ENCODE data around the gene AQP1. TPM values are rescaled to one million over a fixed set of nuclear protein-coding genes. Genes with fewer than 3 reads are reported as not detected.

AQP1 gene
- total and polyA plus RNA-seq, 2 of the 13 experiments (the other 11 are each of a cell fraction or from before 2014, with no cell fraction given): not detected

- no peaks in the 10 kb centered on the region for H3K79me2 ChIP-seq (ENCODE audit: insufficient read depth, low read length)
- no TSS peak for BruUV-seq (replicated peaks)
- H3K4me1 ChIP-seq (ENCODE audit: insufficient read depth, low read length): no peaks in the 10 kb centered on the region
- POLR2A ChIA-PET: no interaction called here
- no peak overlapping the region for H3K4me2 ChIP-seq (ENCODE audit: low read depth, low read length)
- ATAC-seq (peak; percentile 97), FAIRE-seq (peak; percentile 79), DNase-seq (ENCODE audit: low spot score) (peak; percentile 61)
- no peaks in the 10 kb centered on the region for H3K9me3 ChIP-seq (ENCODE audit: low read length)
- no peak overlapping the region for H2AFZ ChIP-seq (ENCODE audit: low read length)
- in situ Hi-C loops (cut with HindIII; ENCODE audit: extremely low pct_ligation_motif_present, low pct_unique_long_range_greater_than_20kb) (no loop called here), intact Hi-C loops (cut with micrococcal nuclease; ENCODE audit: unreplicated experiment) (loop anchor here (1.0 kb wide), 1 partner anchor 36 kb away; no protein-coding TSS in a partner anchor)
- 67% methylated on average over 9 of the region's 25 CpGs for WGBS (ENCODE audit: low lambda C conversion rate)
- H3K27me3 ChIP-seq (ENCODE audit: control insufficient read depth in 1 of 2, insufficient read depth in 2 of 2, low read length in 2 of 2): peaks cover 0 to 2% of the 10 kb centered on the region in 2 experiments; a peak in 1 of 5 replicates
- CTCF ChIA-PET (ENCODE audit: low intra/inter-chr PET ratio, low total read pairs): interaction anchor here (1.6 kb wide), 1 partner anchor 36 kb away, joined by 9 read pairs; no protein-coding TSS in a partner anchor
- no peaks in the 10 kb centered on the region for H4K20me1 ChIP-seq (ENCODE audit: insufficient read depth, low read length)
- no peak overlapping the region for H3K4me3 ChIP-seq (replicated peaks in 1 of 3; ENCODE audit: insufficient read depth in 1 of 3, low read depth in 2 of 3, low read length in 3 of 3)
- no peaks in the 10 kb centered on the region for H3K36me3 ChIP-seq (replicated peaks in 1 of 2; ENCODE audit: control insufficient read depth in 1 of 2, insufficient read depth in 2 of 2, low read length in 2 of 2)
- H3K9ac ChIP-seq (ENCODE audit: insufficient read depth, low read depth, low read length): no peak overlapping the region
- H3K27ac ChIP-seq (ENCODE audit: extremely low read length, insufficient read depth, low read length): no peak overlapping the region
- peak; percentile 19; the same call in 1 of the 2 replicates for TF ChIP-seq ARID5B (CRISPR knock-in tag; IDR thresholded peaks at IDR 0.05)
- TF ChIP-seq ARNTL (CRISPR knock-in tag; IDR thresholded peaks at IDR 0.05): no peak
- TF ChIP-seq DMAP1 (CRISPR knock-in tag; IDR thresholded peaks at IDR 0.05): no peak
- no peak for TF ChIP-seq ERF (CRISPR knock-in tag; IDR thresholded peaks at IDR 0.05)
- 0 out of 2 replicates have a peak, but pooled peaks have one; percentile 28 for TF ChIP-seq FOSL2 (CRISPR knock-in tag; IDR thresholded peaks at IDR 0.05)
- TF ChIP-seq XRCC5 (optimal IDR thresholded peaks at IDR 0.05; ENCODE audit: low read length): peak; percentile 63
- no peak for TF ChIP-seq HOXA5 (CRISPR knock-in tag; IDR thresholded peaks at IDR 0.05)
- peak; percentile 43 for TF ChIP-seq TEAD3 (CRISPR knock-in tag; optimal IDR thresholded peaks at IDR 0.05; ENCODE audit: borderline replicate concordance)
- TF ChIP-seq CEBPG (CRISPR knock-in tag; IDR thresholded peaks at IDR 0.05): peak; percentile 48
- no peak for TF ChIP-seq TBP (CRISPR knock-in tag; IDR thresholded peaks at IDR 0.05)
- 0 out of 2 replicates have a peak, but pooled peaks have one; percentile 48 for TF ChIP-seq ZNF737 (CRISPR knock-in tag; IDR thresholded peaks at IDR 0.05; ENCODE audit: borderline replicate concordance)
- TF ChIP-seq BHLHE40 (IDR thresholded peaks at IDR 0.05; ENCODE audit: low read length): no peak
- no peak for TF ChIP-seq MYNN (CRISPR knock-in tag; IDR thresholded peaks at IDR 0.05; ENCODE audit: low read depth)
- TF ChIP-seq STAG1 (CRISPR knock-in tag; IDR thresholded peaks at IDR 0.05): peak; percentile 55
- no peak for TF ChIP-seq ZNF788 (CRISPR knock-in tag; IDR thresholded peaks at IDR 0.05; ENCODE audit: borderline replicate concordance)
- no peak for TF ChIP-seq ZNF446 (CRISPR knock-in tag; IDR thresholded peaks at IDR 0.05)
- no peak for TF ChIP-seq FOXA3 (CRISPR knock-in tag; IDR thresholded peaks at IDR 0.05)
- TF ChIP-seq KDM1A (CRISPR knock-in tag; IDR thresholded peaks at IDR 0.05): peak; percentile 57; the same call in 1 of the 2 replicates
- TF ChIP-seq SUZ12 (IDR thresholded peaks at IDR 0.05; ENCODE audit: low read depth, low read length): no peak
- TF ChIP-seq TBX2 (CRISPR knock-in tag; IDR thresholded peaks at IDR 0.05; ENCODE audit: borderline replicate concordance): no peak
- peak; percentile 36; the same call in 1 of the 2 replicates for TF ChIP-seq CREM (IDR thresholded peaks at IDR 0.05)
- peak; percentile 22; the same call in 1 of the 2 replicates for TF ChIP-seq CREM (CRISPR knock-in tag; IDR thresholded peaks at IDR 0.05)
- TF ChIP-seq CEBPB (IDR thresholded peaks at IDR 0.05; ENCODE audit: borderline replicate concordance, low read depth, low read length): peak; percentile 28; the same call in 1 of the 2 replicates
Measured at GRCh38 chr7:30938435-30939316, 27.0 kb downstream of the AQP1 start.
